H1 (cell line): ENCODE results near the gene LINGO4. TPM values are rescaled to one million over a fixed set of nuclear protein-coding genes. Genes with fewer than 3 reads are reported as not detected.

Experiments
- CTCF ChIA-PET: fragments of 300-600 bp; sonication (Branson Sonifier 250); formaldehyde crosslinking; loops from one replicate; lab custom pipeline; 2021; ENCODE audit not compliant: partially characterized antibody; lab: Charles Lee
- POLR2A ChIA-PET: fragments of 300-600 bp; sonication (Branson Sonifier 250); formaldehyde crosslinking; loops from one replicate; lab custom pipeline; 2021; ENCODE audit warnings: inconsistent platforms; ENCODE audit not compliant: partially characterized antibody; lab: Charles Lee
- DNase-seq, 2 experiments: peaks; one replicate each; pipeline versions ENCODE4 v3.0.0 to v3.0.0-alpha.2; 2010 to 2022; ENCODE audit warnings: low spot score in 2 of 2, low read depth in 1 of 2, mixed read lengths in 1 of 2
- FAIRE-seq: peaks from 2 replicates; lab custom pipeline; 2011; peaks lifted over from hg19 to GRCh38; lab: Jason Lieb, UNC
- H2AFZ ChIP-seq: 2 replicates; pipeline ENCODE4 v1.8.1; 2012; ENCODE audit warnings: low read length, inconsistent platforms
- H2AK5ac ChIP-seq: 2 replicates; pipeline ENCODE4 v1.6.1; 2013; ENCODE audit warnings: low read depth, low read length
- H2BK120ac ChIP-seq: replicated peaks from 2 replicates; pipeline ENCODE3; 2013; ENCODE audit warnings: low read depth, low read length, inconsistent platforms
- H2BK12ac ChIP-seq: 2 replicates; pipeline ENCODE4 v1.6.1; 2013; ENCODE audit warnings: low read depth, low read length
- H2BK15ac ChIP-seq: 2 replicates; pipeline ENCODE4 v1.6.1; 2013; ENCODE audit warnings: low read length
- H2BK20ac ChIP-seq: 2 replicates; pipeline ENCODE4 v1.6.1; 2013; ENCODE audit warnings: low read length
- H2BK5ac ChIP-seq: 2 replicates; pipeline ENCODE4 v1.6.1; 2013; ENCODE audit warnings: low read depth, low read length
- H3K14ac ChIP-seq: 2 replicates; pipeline ENCODE4 v1.6.1; 2013; ENCODE audit warnings: inconsistent platforms; ENCODE audit not compliant: insufficient read length
- H3K18ac ChIP-seq: 2 replicates; pipeline ENCODE4 v1.6.1; 2013; ENCODE audit warnings: low read length; ENCODE audit errors: extremely low read depth
- H3K23ac ChIP-seq: 2 replicates; pipeline ENCODE4 v1.6.1; 2013; ENCODE audit warnings: inconsistent platforms; ENCODE audit not compliant: insufficient read length
- H3K23me2 ChIP-seq: 2 replicates; pipeline ENCODE4 v1.6.1; 2013; ENCODE audit warnings: low read depth, low read length
- H3K27ac ChIP-seq: 2 replicates; pipeline ENCODE4 v1.6.1; 2011; ENCODE audit warnings: low read depth, low read length, inconsistent platforms
- H3K27me3 ChIP-seq, 4 experiments: replicated peaks in 1 of 4; 1 replicate in 1 of 4; 2 replicates in 3 of 4; pipeline versions ENCODE4 v1.6.1 to v1.8.1; 2011 to 2013; ENCODE audit warnings: low read length in 3 of 4, mild to moderate bottlenecking in 3 of 4, inconsistent platforms in 2 of 4, mixed read lengths in 2 of 4, moderate library complexity in 1 of 4; ENCODE audit not compliant: control insufficient read depth in 3 of 4, insufficient read depth in 3 of 4; ENCODE audit errors: extremely low read depth in 1 of 4
- H3K36me3 ChIP-seq, 4 experiments: 2 replicates each; pipeline versions ENCODE4 v1.6.1 to v1.8.1; 2011 to 2013; ENCODE audit warnings: mild to moderate bottlenecking in 4 of 4, low read length in 3 of 4, moderate library complexity in 2 of 4, control low read depth in 1 of 4, inconsistent platforms in 1 of 4; ENCODE audit not compliant: insufficient read depth in 4 of 4, control insufficient read depth in 2 of 4
- H3K4ac ChIP-seq: replicated peaks from 2 replicates; pipeline ENCODE3; 2013; ENCODE audit warnings: low read length, low read depth, mixed read lengths, inconsistent platforms; ENCODE audit not compliant: insufficient read length
- H3K4me1 ChIP-seq, 4 experiments: replicated peaks in 1 of 4; 1 replicate in 1 of 4; 2 replicates in 3 of 4; pipeline versions ENCODE4 v1.6.1 to v1.8.1; 2011 to 2013; ENCODE audit warnings: low read length in 3 of 4, inconsistent platforms in 2 of 4, mixed read lengths in 1 of 4; ENCODE audit not compliant: insufficient read depth in 4 of 4, control insufficient read depth in 3 of 4
- H3K4me2 ChIP-seq, 2 experiments: 2 replicates each; pipeline versions ENCODE4 v1.6.1 to v1.8.1; 2011 to 2013; ENCODE audit warnings: low read depth in 2 of 2, low read length in 2 of 2, control low read depth in 1 of 2, inconsistent platforms in 1 of 2, mild to moderate bottlenecking in 1 of 2; ENCODE audit not compliant: insufficient read depth in 1 of 2
- H3K4me3 ChIP-seq, 4 experiments: fragments of 200-600, 300-600 bp in 1 of 4; sonication (generic), shearing (Covaris generic), sonication (Bioruptor Twin) in 1 of 4; 2 replicates each; pipeline versions ENCODE4 v1.5.1 to v1.8.1; 2011 to 2016; ENCODE audit warnings: low read length in 4 of 4, low read depth in 3 of 4, control low read depth in 2 of 4, inconsistent platforms in 2 of 4, mild to moderate bottlenecking in 2 of 4, mixed read lengths in 1 of 4, moderate library complexity in 1 of 4; ENCODE audit not compliant: insufficient read depth in 2 of 4; ENCODE audit errors: extremely low read depth in 1 of 4
- H3K56ac ChIP-seq: replicated peaks from 2 replicates; pipeline ENCODE3; 2013; ENCODE audit warnings: low read depth, mild to moderate bottlenecking, mixed read lengths, low read length, inconsistent platforms; ENCODE audit not compliant: insufficient read length
- H3K79me1 ChIP-seq: 2 replicates; pipeline ENCODE4 v1.6.1; 2013; ENCODE audit warnings: low read depth, low read length, control low read depth
- H3K79me2 ChIP-seq, 2 experiments: 2 replicates each; pipeline versions ENCODE4 v1.6.1 to v1.8.1; 2012 to 2013; ENCODE audit warnings: low read length in 2 of 2, mild to moderate bottlenecking in 2 of 2, inconsistent platforms in 1 of 2; ENCODE audit not compliant: insufficient read depth in 2 of 2, control insufficient read depth in 1 of 2
- H3K9ac ChIP-seq, 4 experiments: replicated peaks in 1 of 4; 1 replicate in 1 of 4; 2 replicates in 3 of 4; pipeline versions ENCODE4 v1.6.1 to v1.8.1; 2011 to 2013; ENCODE audit warnings: low read depth in 3 of 4, low read length in 3 of 4, control low read depth in 2 of 4, mild to moderate bottlenecking in 2 of 4, moderate library complexity in 2 of 4, inconsistent platforms in 1 of 4; ENCODE audit errors: extremely low read depth in 1 of 4
- H3K9me3 ChIP-seq, 2 experiments: 2 replicates each; pipeline versions ENCODE4 v1.6.1 to v1.8.1; 2012 to 2013; ENCODE audit warnings: mild to moderate bottlenecking in 2 of 2, moderate library complexity in 2 of 2, control low read depth in 1 of 2, inconsistent platforms in 1 of 2, low read depth in 1 of 2, low read length in 1 of 2, mixed read lengths in 1 of 2; ENCODE audit not compliant: insufficient read depth in 2 of 2
- H4K20me1 ChIP-seq, 2 experiments: replicated peaks in 1 of 2; 2 replicates each; pipeline versions ENCODE3 to v1.8.1; 2011 to 2013; ENCODE audit warnings: inconsistent platforms in 2 of 2, low read length in 2 of 2, mild to moderate bottlenecking in 1 of 2; ENCODE audit not compliant: insufficient read depth in 2 of 2, control insufficient read depth in 1 of 2
- H4K5ac ChIP-seq: 2 replicates; pipeline ENCODE4 v1.6.1; 2013; ENCODE audit warnings: low read length, low read depth, mixed read lengths, inconsistent platforms; ENCODE audit not compliant: insufficient read length
- H4K8ac ChIP-seq: 2 replicates; pipeline ENCODE4 v1.8.0; 2013; ENCODE audit warnings: mild to moderate bottlenecking, moderate library complexity, low read length, inconsistent platforms; ENCODE audit not compliant: insufficient read depth; ENCODE audit errors: extremely low read depth
- H4K91ac ChIP-seq: replicated peaks from 2 replicates; pipeline ENCODE3; 2013; ENCODE audit warnings: low read length, mixed read lengths, inconsistent platforms; ENCODE audit not compliant: insufficient read length
- BACH1 ChIP-seq: IDR thresholded peaks from 2 replicates; pipeline ENCODE4 v1.6.1; 2012; ENCODE audit warnings: low read length, improper control_type of control experiment
- SIRT6 ChIP-seq: IDR thresholded peaks from one replicate; pipeline ENCODE4 v1.7.1; 2012; ENCODE audit warnings: low read length, inconsistent platforms
- YY1 ChIP-seq: IDR thresholded peaks from 2 replicates; pipeline ENCODE4 v1.6.1; 2011; ENCODE audit warnings: low read depth, mild to moderate bottlenecking, low read length
- WGBS, 2 experiments: shearing (Covaris generic) in 1 of 2; methylation state at CpG; one replicate each; pipeline versions ENCODE4 v1.1.6 to v1.1.7; 2013 to 2015; ENCODE audit warnings: low lambda C conversion rate in 2 of 2, mixed read lengths in 2 of 2, inconsistent platforms in 1 of 2, low coverage in 1 of 2, missing lambda C conversion rate in 1 of 2; ENCODE audit not compliant: insufficient replicate concordance in 2 of 2, insufficient coverage in 1 of 2, insufficient read length in 1 of 2; ENCODE audit errors: extremely low coverage in 1 of 2, missing lambda C conversion rate in 1 of 2; 5-methylcytosine and 5-hydroxymethylcytosine counted together
- polyA plus RNA-seq, 7 experiments: library from polyadenylated mRNA; depleted of rRNA in 3 of 7; stranded (reverse) in 5 of 7; unstranded in 2 of 7; fragments of >200 nt in 5 of 7; fragments of 200-250 nt in 2 of 7; gene quantifications; 1 replicate in 5 of 7; 2 replicates in 1 of 7; 4 replicates in 1 of 7; pipeline versions ENCODE4 v1.2.1 to v1.2.3, GENCODE V29; 2011 to 2013; ENCODE audit warnings: missing spikeins in 2 of 7, mixed read lengths in 2 of 7
- total RNA-seq: library from RNA; stranded (reverse); fragmentation: NEBNext Ultra II Directional; extraction: Animal tissue kit (Norgen Biotek cat#: 25700); gene quantifications from 2 replicates; pipeline ENCODE4 v1.2.1, GENCODE V29; 2021

Gene LINGO4
- total and polyA plus RNA-seq, 2 of the 8 experiments (the other 6 are each of a cell fraction or from before 2014, with no cell fraction given) = 0.03 TPM; not detected in 1

- Histone ChIP-seq H3K27me3 (no peaks in the 10 kb centered on the region), H3K79me2 (no peaks in the 10 kb centered on the region), H3K4me2 (no peak overlapping the region), H2AK5ac (no peak overlapping the region), H3K4me1 (peaks cover 0 to 9% (median 4%) of the 10 kb centered on the region in 4 experiments; a peak in 4 of 7 replicates), H4K20me1 (no peaks in the 10 kb centered on the region), H3K27ac (no peak overlapping the region), H3K23me2 (no peaks in the 10 kb centered on the region; the same call in 1 of the 2 replicates), H4K8ac (no peak overlapping the region), H2BK12ac (0 out of 2 replicates have a peak overlapping the region, but pooled peaks have one; percentile 20), H3K14ac (no peak overlapping the region), H2BK15ac (no peak overlapping the region), H2BK120ac (no peak overlapping the region), H3K79me1 (no peaks in the 10 kb centered on the region), H3K4ac (no peak overlapping the region), H3K9ac (no peak overlapping the region), H3K18ac (no peak overlapping the region), H2BK5ac (no peak overlapping the region), H3K23ac (no peak overlapping the region), H4K5ac (no peak overlapping the region), H2AFZ (no peak overlapping the region), H3K36me3 (no peaks in the 10 kb centered on the region)
- WGBS, 2 experiments = 85% methylated on average over 12 of the region's 12 CpGs; no CpG with 5 or more reads in 1 of the 2 experiments
- FAIRE-seq (no peak), DNase-seq (no peak)
- CTCF ChIA-PET = interaction anchor here (1.7 to 3.5 kb wide), 2 partner anchors 17 kb away, joined by 7 to 22 read pairs; no protein-coding TSS in a partner anchor
- no peak for TF ChIP-seq SIRT6
- TF ChIP-seq BACH1 = no peak
- TF ChIP-seq YY1 = no peak
- TF ChIP-seq, all 59 proteins: peak for 0
- POLR2A ChIA-PET = no interaction called here
- no peak overlapping the region for H3K4me3 ChIP-seq
- H2BK20ac ChIP-seq = no peak overlapping the region
- H4K91ac ChIP-seq = no peak overlapping the region
- no peaks in the 10 kb centered on the region for H3K9me3 ChIP-seq
- no peak overlapping the region for H3K56ac ChIP-seq
Observed at GRCh38 chr1:151819227-151819835, 14.1 kb upstream of the LINGO4 start.
